H1 (cell line): ENCODE measurements around the gene CCDC60. TPM values are rescaled to one million over a fixed set of nuclear protein-coding genes. Genes with fewer than 3 reads are reported as not detected.
A peak's percentile ranks its signal among the peaks of the same experiment; 100 is the strongest.

ENCODE experiments used
- CTCF ChIA-PET: fragments of 300-600 bp; sonication (Branson Sonifier 250); formaldehyde crosslinking; loops from one replicate; lab custom pipeline; 2021; ENCODE audit not compliant: partially characterized antibody; lab: Charles Lee
- POLR2A ChIA-PET: fragments of 300-600 bp; sonication (Branson Sonifier 250); formaldehyde crosslinking; loops from one replicate; lab custom pipeline; 2021; ENCODE audit warnings: inconsistent platforms; ENCODE audit not compliant: partially characterized antibody; lab: Charles Lee
- DNase-seq, 2 experiments: peaks; one replicate each; pipeline versions ENCODE4 v3.0.0 to v3.0.0-alpha.2; 2010 to 2022; ENCODE audit warnings: low spot score in 2 of 2, low read depth in 1 of 2, mixed read lengths in 1 of 2
- FAIRE-seq: peaks from 2 replicates; lab custom pipeline; 2011; peaks lifted over from hg19 to GRCh38; lab: Jason Lieb, UNC
- H2AFZ ChIP-seq: 2 replicates; pipeline ENCODE4 v1.8.1; 2012; ENCODE audit warnings: low read length, inconsistent platforms
- H2AK5ac ChIP-seq: 2 replicates; pipeline ENCODE4 v1.6.1; 2013; ENCODE audit warnings: low read depth, low read length
- H2BK120ac ChIP-seq: replicated peaks from 2 replicates; pipeline ENCODE3; 2013; ENCODE audit warnings: low read depth, low read length, inconsistent platforms
- H2BK12ac ChIP-seq: 2 replicates; pipeline ENCODE4 v1.6.1; 2013; ENCODE audit warnings: low read depth, low read length
- H2BK15ac ChIP-seq: 2 replicates; pipeline ENCODE4 v1.6.1; 2013; ENCODE audit warnings: low read length
- H2BK20ac ChIP-seq: 2 replicates; pipeline ENCODE4 v1.6.1; 2013; ENCODE audit warnings: low read length
- H2BK5ac ChIP-seq: 2 replicates; pipeline ENCODE4 v1.6.1; 2013; ENCODE audit warnings: low read depth, low read length
- H3K14ac ChIP-seq: 2 replicates; pipeline ENCODE4 v1.6.1; 2013; ENCODE audit warnings: inconsistent platforms; ENCODE audit not compliant: insufficient read length
- H3K18ac ChIP-seq: 2 replicates; pipeline ENCODE4 v1.6.1; 2013; ENCODE audit warnings: low read length; ENCODE audit errors: extremely low read depth
- H3K23ac ChIP-seq: 2 replicates; pipeline ENCODE4 v1.6.1; 2013; ENCODE audit warnings: inconsistent platforms; ENCODE audit not compliant: insufficient read length
- H3K23me2 ChIP-seq: 2 replicates; pipeline ENCODE4 v1.6.1; 2013; ENCODE audit warnings: low read depth, low read length
- H3K27ac ChIP-seq: 2 replicates; pipeline ENCODE4 v1.6.1; 2011; ENCODE audit warnings: low read depth, low read length, inconsistent platforms
- H3K27me3 ChIP-seq, 4 experiments: replicated peaks in 1 of 4; 1 replicate in 1 of 4; 2 replicates in 3 of 4; pipeline versions ENCODE4 v1.6.1 to v1.8.1; 2011 to 2013; ENCODE audit warnings: low read length in 3 of 4, mild to moderate bottlenecking in 3 of 4, inconsistent platforms in 2 of 4, mixed read lengths in 2 of 4, moderate library complexity in 1 of 4; ENCODE audit not compliant: control insufficient read depth in 3 of 4, insufficient read depth in 3 of 4; ENCODE audit errors: extremely low read depth in 1 of 4
- H3K36me3 ChIP-seq, 4 experiments: 2 replicates each; pipeline versions ENCODE4 v1.6.1 to v1.8.1; 2011 to 2013; ENCODE audit warnings: mild to moderate bottlenecking in 4 of 4, low read length in 3 of 4, moderate library complexity in 2 of 4, control low read depth in 1 of 4, inconsistent platforms in 1 of 4; ENCODE audit not compliant: insufficient read depth in 4 of 4, control insufficient read depth in 2 of 4
- H3K4ac ChIP-seq: replicated peaks from 2 replicates; pipeline ENCODE3; 2013; ENCODE audit warnings: low read length, low read depth, mixed read lengths, inconsistent platforms; ENCODE audit not compliant: insufficient read length
- H3K4me1 ChIP-seq, 4 experiments: replicated peaks in 1 of 4; 1 replicate in 1 of 4; 2 replicates in 3 of 4; pipeline versions ENCODE4 v1.6.1 to v1.8.1; 2011 to 2013; ENCODE audit warnings: low read length in 3 of 4, inconsistent platforms in 2 of 4, mixed read lengths in 1 of 4; ENCODE audit not compliant: insufficient read depth in 4 of 4, control insufficient read depth in 3 of 4
- H3K4me2 ChIP-seq, 2 experiments: 2 replicates each; pipeline versions ENCODE4 v1.6.1 to v1.8.1; 2011 to 2013; ENCODE audit warnings: low read depth in 2 of 2, low read length in 2 of 2, control low read depth in 1 of 2, inconsistent platforms in 1 of 2, mild to moderate bottlenecking in 1 of 2; ENCODE audit not compliant: insufficient read depth in 1 of 2
- H3K4me3 ChIP-seq, 4 experiments: fragments of 200-600, 300-600 bp in 1 of 4; sonication (generic), shearing (Covaris generic), sonication (Bioruptor Twin) in 1 of 4; 2 replicates each; pipeline versions ENCODE4 v1.5.1 to v1.8.1; 2011 to 2016; ENCODE audit warnings: low read length in 4 of 4, low read depth in 3 of 4, control low read depth in 2 of 4, inconsistent platforms in 2 of 4, mild to moderate bottlenecking in 2 of 4, mixed read lengths in 1 of 4, moderate library complexity in 1 of 4; ENCODE audit not compliant: insufficient read depth in 2 of 4; ENCODE audit errors: extremely low read depth in 1 of 4
- H3K56ac ChIP-seq: replicated peaks from 2 replicates; pipeline ENCODE3; 2013; ENCODE audit warnings: low read depth, mild to moderate bottlenecking, mixed read lengths, low read length, inconsistent platforms; ENCODE audit not compliant: insufficient read length
- H3K79me1 ChIP-seq: 2 replicates; pipeline ENCODE4 v1.6.1; 2013; ENCODE audit warnings: low read depth, low read length, control low read depth
- H3K79me2 ChIP-seq, 2 experiments: 2 replicates each; pipeline versions ENCODE4 v1.6.1 to v1.8.1; 2012 to 2013; ENCODE audit warnings: low read length in 2 of 2, mild to moderate bottlenecking in 2 of 2, inconsistent platforms in 1 of 2; ENCODE audit not compliant: insufficient read depth in 2 of 2, control insufficient read depth in 1 of 2
- H3K9ac ChIP-seq, 4 experiments: replicated peaks in 1 of 4; 1 replicate in 1 of 4; 2 replicates in 3 of 4; pipeline versions ENCODE4 v1.6.1 to v1.8.1; 2011 to 2013; ENCODE audit warnings: low read depth in 3 of 4, low read length in 3 of 4, control low read depth in 2 of 4, mild to moderate bottlenecking in 2 of 4, moderate library complexity in 2 of 4, inconsistent platforms in 1 of 4; ENCODE audit errors: extremely low read depth in 1 of 4
- H3K9me3 ChIP-seq, 2 experiments: 2 replicates each; pipeline versions ENCODE4 v1.6.1 to v1.8.1; 2012 to 2013; ENCODE audit warnings: mild to moderate bottlenecking in 2 of 2, moderate library complexity in 2 of 2, control low read depth in 1 of 2, inconsistent platforms in 1 of 2, low read depth in 1 of 2, low read length in 1 of 2, mixed read lengths in 1 of 2; ENCODE audit not compliant: insufficient read depth in 2 of 2
- H4K20me1 ChIP-seq, 2 experiments: replicated peaks in 1 of 2; 2 replicates each; pipeline versions ENCODE3 to v1.8.1; 2011 to 2013; ENCODE audit warnings: inconsistent platforms in 2 of 2, low read length in 2 of 2, mild to moderate bottlenecking in 1 of 2; ENCODE audit not compliant: insufficient read depth in 2 of 2, control insufficient read depth in 1 of 2
- H4K5ac ChIP-seq: 2 replicates; pipeline ENCODE4 v1.6.1; 2013; ENCODE audit warnings: low read length, low read depth, mixed read lengths, inconsistent platforms; ENCODE audit not compliant: insufficient read length
- H4K8ac ChIP-seq: 2 replicates; pipeline ENCODE4 v1.8.0; 2013; ENCODE audit warnings: mild to moderate bottlenecking, moderate library complexity, low read length, inconsistent platforms; ENCODE audit not compliant: insufficient read depth; ENCODE audit errors: extremely low read depth
- H4K91ac ChIP-seq: replicated peaks from 2 replicates; pipeline ENCODE3; 2013; ENCODE audit warnings: low read length, mixed read lengths, inconsistent platforms; ENCODE audit not compliant: insufficient read length
- CHD2 ChIP-seq: IDR thresholded peaks from 2 replicates; pipeline ENCODE4 v1.6.1; 2012; ENCODE audit warnings: low read length, improper control_type of control experiment
- SIX5 ChIP-seq: IDR thresholded peaks from 2 replicates; pipeline ENCODE4 v1.6.1; 2011; ENCODE audit warnings: mild to moderate bottlenecking, low read depth, low read length
- ZNF274 ChIP-seq: IDR thresholded peaks from 2 replicates; pipeline ENCODE4 v1.7.0; 2012; ENCODE audit warnings: low read length, borderline replicate concordance; ENCODE audit errors: extremely low read depth
- WGBS, 2 experiments: shearing (Covaris generic) in 1 of 2; methylation state at CpG; one replicate each; pipeline versions ENCODE4 v1.1.6 to v1.1.7; 2013 to 2015; ENCODE audit warnings: low lambda C conversion rate in 2 of 2, mixed read lengths in 2 of 2, inconsistent platforms in 1 of 2, low coverage in 1 of 2, missing lambda C conversion rate in 1 of 2; ENCODE audit not compliant: insufficient replicate concordance in 2 of 2, insufficient coverage in 1 of 2, insufficient read length in 1 of 2; ENCODE audit errors: extremely low coverage in 1 of 2, missing lambda C conversion rate in 1 of 2; 5-methylcytosine and 5-hydroxymethylcytosine counted together
- polyA plus RNA-seq, 7 experiments: library from polyadenylated mRNA; depleted of rRNA in 3 of 7; stranded (reverse) in 5 of 7; unstranded in 2 of 7; fragments of >200 nt in 5 of 7; fragments of 200-250 nt in 2 of 7; gene quantifications; 1 replicate in 5 of 7; 2 replicates in 1 of 7; 4 replicates in 1 of 7; pipeline versions ENCODE4 v1.2.1 to v1.2.3, GENCODE V29; 2011 to 2013; ENCODE audit warnings: missing spikeins in 2 of 7, mixed read lengths in 2 of 7
- total RNA-seq: library from RNA; stranded (reverse); fragmentation: NEBNext Ultra II Directional; extraction: Animal tissue kit (Norgen Biotek cat#: 25700); gene quantifications from 2 replicates; pipeline ENCODE4 v1.2.1, GENCODE V29; 2021

The CCDC60 gene
- total and polyA plus RNA-seq, 2 of the 8 experiments (the other 6 are each of a cell fraction or from before 2014, with no cell fraction given), result 0.05 TPM; not detected in 1

GRCh38 chr12:119369907-119370546 is 35.5 kb downstream of the CCDC60 start:
- no peak overlapping the region for H3K14ac ChIP-seq

More at GRCh38 chr12:119369907-119370546, 35.5 kb downstream of the CCDC60 start:
- H4K20me1 ChIP-seq, result no peaks in the 10 kb centered on the region
- H4K8ac ChIP-seq, result no peak overlapping the region
- H3K4me1 ChIP-seq, result peaks cover 0 to 18% (median 10%) of the 10 kb centered on the region in 4 experiments; a peak in 4 of 7 replicates
- H3K9ac ChIP-seq, result no peak overlapping the region
- no peak overlapping the region for H2AFZ ChIP-seq
- H3K18ac ChIP-seq, result 0 out of 2 replicates have a peak overlapping the region, but pooled peaks have one; percentile 14
- H3K27ac ChIP-seq, result no peak overlapping the region
- no peak overlapping the region for H3K4me3 ChIP-seq
- peak overlapping the region; percentile 42 for H4K91ac ChIP-seq
- CTCF ChIA-PET, result interaction anchor here (0.7 to 2.1 kb wide), 5 partner anchors 9 to 115 kb away, joined by 3 to 8 read pairs (median 3); no protein-coding TSS in a partner anchor
- no peaks in the 10 kb centered on the region for H3K27me3 ChIP-seq
- H3K9me3 ChIP-seq, result no peaks in the 10 kb centered on the region
- no peak overlapping the region for H3K56ac ChIP-seq
- 80% methylated on average over 10 of the region's 10 CpGs; no CpG with 5 or more reads in 1 of the 2 experiments for WGBS, 2 experiments
- FAIRE-seq (no peak), DNase-seq (no peak)
- POLR2A ChIA-PET, result no interaction called here
- H3K23ac ChIP-seq, result no peak overlapping the region
- H3K4me2 ChIP-seq, result no peak overlapping the region
- H2AK5ac ChIP-seq, result no peak overlapping the region
- H3K79me1 ChIP-seq, result no peaks in the 10 kb centered on the region
- no peak overlapping the region for H2BK15ac ChIP-seq
- H2BK12ac ChIP-seq, result peak overlapping the region; percentile 60; the same call in 1 of the 2 replicates
- TF ChIP-seq SIX5 (no peak), ZNF274 (no peak), CHD2 (no peak)
- H3K23me2 ChIP-seq, result no peaks in the 10 kb centered on the region; the same call in 1 of the 2 replicates
- no peak overlapping the region for H4K5ac ChIP-seq
- peak overlapping the region; percentile 84; the same call in 1 of the 2 replicates for H2BK20ac ChIP-seq
- H3K36me3 ChIP-seq, result no peaks in the 10 kb centered on the region
- no peaks in the 10 kb centered on the region for H3K79me2 ChIP-seq
- peak overlapping the region; percentile 6 for H3K4ac ChIP-seq
- peak overlapping the region; percentile 91; the same call in 1 of the 2 replicates for H2BK5ac ChIP-seq
- H2BK120ac ChIP-seq, result peak overlapping the region; percentile 14
